HG02870 (cell line): Measurements from ENCODE around the gene FBLN1.
"Not testable (repeated sequence)": the region's sequence is repeated elsewhere in the genome, so short reads cannot be mapped to it uniquely, and the experiment has no call there.

Experiments
- ATAC-seq: cut with Tn5 transposase; IDR thresholded peaks from one replicate; pipeline ENCODE4 v1.9.1; 2021; ENCODE audit warnings: mild to moderate bottlenecking, moderate library complexity; ENCODE audit not compliant: unreplicated experiment

FBLN1 gene

DNA sequence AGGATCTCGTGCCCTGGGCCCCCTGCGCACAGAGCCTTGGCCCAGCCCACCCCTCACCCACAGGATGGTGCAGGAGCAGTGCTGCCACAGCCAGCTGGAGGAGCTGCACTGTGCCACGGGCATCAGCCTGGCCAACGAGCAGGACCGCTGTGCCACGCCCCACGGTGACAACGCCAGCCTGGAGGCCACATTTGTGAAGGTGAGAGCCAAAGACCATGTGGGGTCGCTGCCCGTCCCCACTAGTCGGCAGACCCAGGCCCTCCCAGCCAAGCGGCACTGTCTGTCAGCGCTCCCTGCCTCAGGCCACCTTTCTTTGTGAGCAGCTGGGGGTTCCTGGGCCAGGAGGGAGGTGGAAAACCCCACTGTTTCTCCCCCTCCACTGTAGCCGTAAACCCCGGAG lies 22.8 kb downstream of the FBLN1 start:
- no peak for ATAC-seq

- no peak for ATAC-seq
These were observed 23.6 kb downstream of the FBLN1 start for GRCh38 chr22:45526281-45526680.

GRCh38 chr22:45526768-45527360 lies 24.2 kb downstream of the FBLN1 start:
- ATAC-seq = no peak

GRCh38 chr22:45527456-45527855 lies 24.8 kb downstream of the FBLN1 start:
- ATAC-seq = no peak

GRCh38 chr22:45528046-45528445 lies 25.4 kb downstream of the FBLN1 start:
- ATAC-seq = no peak

DNA sequence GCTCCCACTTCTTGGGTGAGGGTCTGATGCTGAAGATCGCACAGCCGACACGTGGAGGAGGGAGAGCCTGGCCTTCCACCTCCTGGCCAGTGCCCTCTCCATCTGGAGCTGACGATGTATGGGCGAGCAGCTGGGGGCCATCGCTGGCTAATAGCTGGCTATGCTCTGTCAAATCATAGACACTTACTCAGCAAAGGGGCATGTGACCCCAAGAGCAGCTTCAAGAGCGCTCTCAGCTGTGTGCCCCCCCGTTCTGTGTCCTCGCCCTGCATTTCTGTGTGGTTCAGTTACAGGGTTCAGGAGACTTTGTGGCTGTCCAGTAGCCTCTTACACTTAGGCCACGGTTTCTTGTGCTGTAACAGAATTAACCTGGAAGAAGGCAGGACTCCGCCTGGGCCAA lies 26.4 kb downstream of the FBLN1 start:
- ATAC-seq = no peak

DNA sequence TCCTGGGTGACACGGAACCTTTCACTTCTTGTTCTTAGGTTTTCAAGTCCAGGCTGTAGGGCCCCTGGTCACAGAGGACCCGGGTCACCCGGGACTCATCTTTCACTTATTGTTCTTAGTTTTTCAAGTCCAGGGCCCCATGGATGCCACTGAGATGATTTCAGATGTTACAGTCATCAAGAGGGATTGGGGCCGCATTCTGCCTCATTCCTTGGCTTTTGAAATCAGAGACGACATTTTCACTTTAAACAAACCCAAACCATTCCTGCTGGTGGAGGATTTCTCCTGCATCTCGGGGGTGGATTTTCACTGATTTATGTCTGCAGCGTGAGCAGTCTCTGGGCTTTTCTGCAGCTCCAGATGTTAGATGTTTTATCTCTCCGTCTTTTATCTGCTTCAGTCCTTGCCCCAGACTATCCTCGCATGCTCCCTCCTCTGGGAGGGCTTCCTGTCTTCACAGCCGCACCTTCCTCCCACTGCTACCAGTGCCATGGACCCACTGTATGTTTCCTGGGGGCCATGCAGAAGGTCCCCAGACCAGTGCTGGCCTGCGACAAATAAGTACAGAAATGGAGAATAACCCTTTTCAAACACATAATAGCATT lies 27.4 kb downstream of the FBLN1 start:
- no peak for ATAC-seq

- ATAC-seq = no peak
These were observed 29.0 kb downstream of the FBLN1 start for GRCh38 chr22:45531441-45532234.

GRCh38 chr22:45532235-45532631 lies 29.6 kb downstream of the FBLN1 start:
- no peak for ATAC-seq

DNA sequence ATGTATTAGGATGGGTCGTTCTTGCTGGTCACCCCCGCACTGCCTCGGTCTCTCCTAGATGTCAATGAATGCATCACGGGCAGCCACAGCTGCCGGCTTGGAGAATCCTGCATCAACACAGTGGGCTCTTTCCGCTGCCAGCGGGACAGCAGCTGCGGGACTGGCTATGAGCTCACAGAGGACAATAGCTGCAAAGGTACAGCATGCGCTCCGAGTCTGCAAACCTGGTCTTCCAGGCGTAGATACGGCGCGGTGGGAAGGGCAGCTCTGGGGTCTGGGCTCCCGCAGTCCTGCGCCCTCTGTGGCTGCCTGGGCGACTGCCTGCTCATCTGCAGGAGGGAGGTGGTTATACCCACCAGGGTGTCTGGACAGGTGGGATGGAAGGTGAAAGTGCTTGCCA lies 31.0 kb downstream of the FBLN1 start:
- ATAC-seq = no peak

- no peak for ATAC-seq
These were observed 31.9 kb downstream of the FBLN1 start for GRCh38 chr22:45534339-45535192.

- ATAC-seq = no peak
These were observed 32.6 kb downstream of the FBLN1 start for GRCh38 chr22:45535290-45535689.

GRCh38 chr22:45535835-45536234 lies 33.2 kb downstream of the FBLN1 start:
- ATAC-seq = not testable (repeated sequence)

- ATAC-seq = no peak
These were observed 35.1 kb downstream of the FBLN1 start for GRCh38 chr22:45537734-45538181.

DNA sequence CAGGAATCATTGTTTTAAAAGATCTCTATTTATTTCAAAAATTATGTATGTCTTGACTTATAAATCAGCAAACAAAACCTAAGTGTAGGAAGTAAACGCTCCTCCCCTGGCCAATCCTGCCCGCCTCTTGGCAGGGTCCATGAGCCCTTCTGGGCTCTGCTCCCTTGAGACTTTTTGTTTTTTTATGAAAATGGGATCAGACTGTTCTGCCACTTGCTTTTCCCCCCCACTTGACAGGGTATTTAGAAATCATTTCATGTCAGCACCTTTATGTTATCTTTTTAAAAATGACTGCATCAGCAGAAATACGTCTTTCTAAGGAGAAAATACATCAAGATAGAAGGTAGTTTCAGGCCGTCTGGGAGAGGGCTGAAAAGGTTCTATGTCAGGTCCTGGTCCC lies 35.6 kb downstream of the FBLN1 start:
- no peak for ATAC-seq

GRCh38 chr22:45540122-45540521 lies 37.4 kb downstream of the FBLN1 start:
- no peak for ATAC-seq

DNA sequence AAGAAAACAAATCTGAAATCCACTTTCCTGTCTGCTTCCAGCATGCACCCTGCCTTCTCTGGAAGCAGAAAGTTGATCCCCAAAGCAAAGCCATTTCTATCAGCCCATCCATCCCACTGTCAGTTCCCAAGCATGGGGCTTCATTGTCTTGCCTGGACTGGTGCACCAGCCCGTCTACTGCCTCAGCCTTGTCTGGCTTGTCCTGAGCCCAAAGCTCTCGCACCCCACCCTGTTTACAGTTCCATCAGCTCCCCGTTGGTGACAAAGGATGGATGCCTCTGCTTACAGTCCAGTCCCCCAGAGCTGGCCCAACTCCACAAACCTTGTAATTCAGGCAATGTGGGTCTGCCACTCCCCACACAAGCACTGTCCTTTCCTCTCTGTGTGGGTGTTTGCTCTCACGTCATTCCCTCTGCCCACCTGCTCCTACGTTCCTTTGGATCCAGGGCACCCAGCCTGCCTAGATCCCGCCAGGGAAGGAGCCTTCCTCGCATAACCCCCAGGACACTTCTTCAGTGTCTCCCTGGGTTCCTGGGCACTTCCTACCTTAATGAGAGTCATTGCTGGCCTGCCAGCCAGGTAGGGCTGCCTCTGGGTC lies 38.8 kb downstream of the FBLN1 start:
- no peak for ATAC-seq

DNA sequence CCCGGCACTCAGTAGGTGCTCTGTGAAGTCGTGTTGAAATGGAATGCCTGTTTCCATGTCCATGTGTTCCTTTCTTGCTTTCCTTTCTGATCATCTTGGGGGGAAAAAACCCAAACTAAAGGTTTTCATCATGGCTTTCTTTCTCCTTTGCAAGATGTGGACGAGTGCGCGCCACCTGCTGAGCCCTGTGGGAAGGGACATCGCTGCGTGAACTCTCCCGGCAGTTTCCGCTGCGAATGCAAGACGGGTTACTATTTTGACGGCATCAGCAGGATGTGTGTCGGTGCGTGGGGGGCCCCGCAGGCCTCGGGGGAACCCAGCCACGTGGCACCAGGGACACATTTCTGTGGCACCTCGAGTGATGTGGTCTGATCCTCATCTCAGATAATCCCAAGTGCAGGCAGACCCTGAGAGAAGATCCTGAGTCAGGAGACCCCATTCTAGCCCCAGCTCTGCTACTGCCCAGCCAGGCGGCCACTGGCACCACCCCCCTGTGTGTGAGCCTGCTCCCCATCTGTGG lies 39.4 kb downstream of the FBLN1 start:
- ATAC-seq = no peak

GRCh38 chr22:45542736-45543135 lies 40.1 kb downstream of the FBLN1 start:
- not testable (repeated sequence) for ATAC-seq

GRCh38 chr22:45543243-45543642 lies 40.6 kb downstream of the FBLN1 start:
- no peak for ATAC-seq
